B cell (primary cell): Measurements from ENCODE around the gene CNTNAP2.

Experiments used
- EZH2 ChIP-seq: IDR thresholded peaks from 2 replicates; pipeline ENCODE4 v1.6.1; 2012; ENCODE audit warnings: borderline replicate concordance, low read depth, mild to moderate bottlenecking, moderate library complexity, low read length; ENCODE audit not compliant: insufficient read depth, poor library complexity, severe bottlenecking
- TF ChIP-seq, protein P1 (sequence below): fragments of 200-600 bp; IDR thresholded peaks from one replicate; pipeline ENCODE4 v1.8.0; 2022; ENCODE audit warnings: antibody characterized with exemption, mild to moderate bottlenecking

DNA sequence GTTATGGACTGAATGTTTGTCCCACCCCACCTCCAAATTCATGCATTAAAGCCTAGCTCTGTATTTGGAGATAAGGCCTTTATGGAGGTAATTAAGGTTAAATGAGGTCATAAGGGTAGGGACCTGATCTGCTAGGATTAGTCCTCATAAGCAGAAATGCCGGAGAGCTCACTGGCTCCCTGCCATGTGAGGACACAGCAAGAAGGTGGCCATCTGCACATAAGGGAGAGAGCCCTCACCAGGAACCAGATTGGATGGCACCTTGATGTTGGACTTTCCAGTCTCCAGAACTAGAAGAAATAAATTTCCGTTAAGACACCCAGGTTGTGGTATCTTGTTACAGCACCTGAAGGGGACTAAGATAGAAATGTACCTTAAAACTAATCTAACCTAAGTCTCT lies 1657.9 kb downstream of the CNTNAP2 start:
- TF ChIP-seq EZH2 = no peak
- TF ChIP-seq, protein P1, sequence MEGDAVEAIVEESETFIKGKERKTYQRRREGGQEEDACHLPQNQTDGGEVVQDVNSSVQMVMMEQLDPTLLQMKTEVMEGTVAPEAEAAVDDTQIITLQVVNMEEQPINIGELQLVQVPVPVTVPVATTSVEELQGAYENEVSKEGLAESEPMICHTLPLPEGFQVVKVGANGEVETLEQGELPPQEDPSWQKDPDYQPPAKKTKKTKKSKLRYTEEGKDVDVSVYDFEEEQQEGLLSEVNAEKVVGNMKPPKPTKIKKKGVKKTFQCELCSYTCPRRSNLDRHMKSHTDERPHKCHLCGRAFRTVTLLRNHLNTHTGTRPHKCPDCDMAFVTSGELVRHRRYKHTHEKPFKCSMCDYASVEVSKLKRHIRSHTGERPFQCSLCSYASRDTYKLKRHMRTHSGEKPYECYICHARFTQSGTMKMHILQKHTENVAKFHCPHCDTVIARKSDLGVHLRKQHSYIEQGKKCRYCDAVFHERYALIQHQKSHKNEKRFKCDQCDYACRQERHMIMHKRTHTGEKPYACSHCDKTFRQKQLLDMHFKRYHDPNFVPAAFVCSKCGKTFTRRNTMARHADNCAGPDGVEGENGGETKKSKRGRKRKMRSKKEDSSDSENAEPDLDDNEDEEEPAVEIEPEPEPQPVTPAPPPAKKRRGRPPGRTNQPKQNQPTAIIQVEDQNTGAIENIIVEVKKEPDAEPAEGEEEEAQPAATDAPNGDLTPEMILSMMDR = no peak
